ENCODE data around the gene GABRD. TPM values are rescaled to one million over a fixed set of nuclear protein-coding genes. Genes with fewer than 3 reads are reported as not detected.

The GABRD gene
- total and polyA plus RNA-seq, 2 of the 13 experiments (the other 11 are each of a cell fraction or from before 2014, with no cell fraction given), result not detected

- TF ChIP-seq GFI1 (CRISPR knock-in tag; IDR thresholded peaks at IDR 0.05; ENCODE audit: borderline replicate concordance), result no peak
- TF ChIP-seq NONO (IDR thresholded peaks at IDR 0.05), result no peak
- 0 out of 2 replicates have a peak, but pooled peaks have one; percentile 19 for TF ChIP-seq NONO (CRISPR knock-in tag; conservative IDR thresholded peaks at IDR 0.05)
- TF ChIP-seq, protein P1, sequence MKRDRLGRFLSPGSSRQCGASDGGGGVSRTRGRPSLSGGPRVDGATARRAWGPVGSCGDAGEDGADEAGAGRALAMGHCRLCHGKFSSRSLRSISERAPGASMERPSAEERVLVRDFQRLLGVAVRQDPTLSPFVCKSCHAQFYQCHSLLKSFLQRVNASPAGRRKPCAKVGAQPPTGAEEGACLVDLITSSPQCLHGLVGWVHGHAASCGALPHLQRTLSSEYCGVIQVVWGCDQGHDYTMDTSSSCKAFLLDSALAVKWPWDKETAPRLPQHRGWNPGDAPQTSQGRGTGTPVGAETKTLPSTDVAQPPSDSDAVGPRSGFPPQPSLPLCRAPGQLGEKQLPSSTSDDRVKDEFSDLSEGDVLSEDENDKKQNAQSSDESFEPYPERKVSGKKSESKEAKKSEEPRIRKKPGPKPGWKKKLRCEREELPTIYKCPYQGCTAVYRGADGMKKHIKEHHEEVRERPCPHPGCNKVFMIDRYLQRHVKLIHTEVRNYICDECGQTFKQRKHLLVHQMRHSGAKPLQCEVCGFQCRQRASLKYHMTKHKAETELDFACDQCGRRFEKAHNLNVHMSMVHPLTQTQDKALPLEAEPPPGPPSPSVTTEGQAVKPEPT (CRISPR knock-in tag; IDR thresholded peaks at IDR 0.05; ENCODE audit: low read depth), result no peak
- peak; percentile 93 for TF ChIP-seq ZBTB7A (CRISPR knock-in tag; IDR thresholded peaks at IDR 0.05)
- peak; percentile 68 for TF ChIP-seq ARNTL (CRISPR knock-in tag; IDR thresholded peaks at IDR 0.05)
- peak; percentile 36; the same call in 1 of the 2 replicates for TF ChIP-seq BORCS8-MEF2B (CRISPR knock-in tag; IDR thresholded peaks at IDR 0.05)
- peak; percentile 85 for TF ChIP-seq ZSCAN9 (CRISPR knock-in tag; IDR thresholded peaks at IDR 0.05; ENCODE audit: borderline replicate concordance)
- TF ChIP-seq ZBTB26 (CRISPR knock-in tag; IDR thresholded peaks at IDR 0.05; ENCODE audit: borderline replicate concordance), result 0 out of 2 replicates have a peak, but pooled peaks have one; percentile 28
- TF ChIP-seq SALL1 (CRISPR knock-in tag; IDR thresholded peaks at IDR 0.05), result peak; percentile 83
- peak; percentile 8; the same call in 1 of the 2 replicates for TF ChIP-seq BHLHE40 (IDR thresholded peaks at IDR 0.05; ENCODE audit: low read length)
- no peak for TF ChIP-seq ZNF75D (CRISPR knock-in tag; IDR thresholded peaks at IDR 0.05; ENCODE audit: borderline replicate concordance)
- TF ChIP-seq CTCF (CRISPR knock-in tag; IDR thresholded peaks at IDR 0.05), result peak; percentile 78
- peak; percentile 85 for TF ChIP-seq ZNF30 (CRISPR knock-in tag; IDR thresholded peaks at IDR 0.05)
- no peak for TF ChIP-seq ETV5 (CRISPR knock-in tag; IDR thresholded peaks at IDR 0.05; ENCODE audit: borderline replicate concordance)
- TF ChIP-seq ZBTB2 (CRISPR knock-in tag; IDR thresholded peaks at IDR 0.05; ENCODE audit: low read depth), result peak; percentile 34; the same call in 1 of the 2 replicates
- TF ChIP-seq, protein P2, sequence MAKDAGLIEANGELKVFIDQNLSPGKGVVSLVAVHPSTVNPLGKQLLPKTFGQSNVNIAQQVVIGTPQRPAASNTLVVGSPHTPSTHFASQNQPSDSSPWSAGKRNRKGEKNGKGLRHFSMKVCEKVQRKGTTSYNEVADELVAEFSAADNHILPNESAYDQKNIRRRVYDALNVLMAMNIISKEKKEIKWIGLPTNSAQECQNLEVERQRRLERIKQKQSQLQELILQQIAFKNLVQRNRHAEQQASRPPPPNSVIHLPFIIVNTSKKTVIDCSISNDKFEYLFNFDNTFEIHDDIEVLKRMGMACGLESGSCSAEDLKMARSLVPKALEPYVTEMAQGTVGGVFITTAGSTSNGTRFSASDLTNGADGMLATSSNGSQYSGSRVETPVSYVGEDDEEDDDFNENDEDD (CRISPR knock-in tag; IDR thresholded peaks at IDR 0.05; ENCODE audit: borderline replicate concordance), result peak; percentile 86
- peak; percentile 34; the same call in 1 of the 2 replicates for TF ChIP-seq ZNF451 (CRISPR knock-in tag; IDR thresholded peaks at IDR 0.05)
- TF ChIP-seq HMG20A (CRISPR knock-in tag; IDR thresholded peaks at IDR 0.05; ENCODE audit: borderline replicate concordance), result no peak
- no peak for TF ChIP-seq ZNF253 (CRISPR knock-in tag; IDR thresholded peaks at IDR 0.05; ENCODE audit: borderline replicate concordance)
- TF ChIP-seq ZSCAN30 (CRISPR knock-in tag; IDR thresholded peaks at IDR 0.05), result 0 out of 2 replicates have a peak, but pooled peaks have one; percentile 40
- TF ChIP-seq ZNF501 (CRISPR knock-in tag; IDR thresholded peaks at IDR 0.05), result peak; percentile 74; the same call in 1 of the 2 replicates
- TF ChIP-seq HNRNPLL (IDR thresholded peaks at IDR 0.05; ENCODE audit: low read depth, low read length, poor library complexity, severe bottlenecking), result no peak
- no peak for TF ChIP-seq ZNF24 (IDR thresholded peaks at IDR 0.05)
Observed at GRCh38 chr1:2049225-2049717, 30.1 kb downstream of the GABRD start (continued).

Measured in HepG2 (cell line).